ENCODE results near the gene CFHR4.
"Not testable (repeated sequence)": the region's sequence is repeated elsewhere in the genome, so short reads cannot be mapped to it uniquely, and the experiment has no call there.

The CFHR4 gene

DNA sequence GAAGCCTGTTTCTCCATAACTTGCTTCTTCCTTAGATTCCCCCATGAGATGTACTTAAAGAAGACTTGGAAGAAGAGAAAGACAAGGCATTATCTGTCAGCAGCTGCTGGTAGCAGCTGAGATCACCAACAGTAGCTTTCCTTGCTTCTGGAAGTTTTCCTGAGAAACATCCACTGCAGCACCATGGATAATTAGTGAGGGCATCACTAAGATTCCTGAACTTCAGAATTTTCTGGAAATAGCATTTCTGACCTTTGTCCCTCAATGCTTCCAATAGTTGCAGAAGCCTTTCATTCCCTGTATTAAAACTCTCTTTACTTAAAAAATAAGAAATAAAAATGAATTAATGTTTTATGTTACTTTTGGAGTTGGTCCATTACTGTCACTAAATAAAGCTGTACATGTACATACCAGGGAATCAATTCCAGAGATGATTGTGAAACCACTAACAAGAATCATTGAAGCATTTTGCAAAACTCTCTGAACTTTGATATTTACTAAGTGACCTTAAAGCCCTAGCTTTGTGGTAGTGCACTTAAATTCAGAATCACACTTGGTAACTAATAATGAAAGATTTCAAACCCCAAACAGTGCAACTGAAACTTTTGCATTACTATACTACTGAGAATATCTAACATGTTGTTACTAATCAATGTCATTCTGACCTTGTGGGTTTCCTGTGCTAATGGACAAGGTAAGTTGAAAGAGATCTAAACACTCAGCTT is at the start of gene CFHR4:
CFHR4 (plus strand) TSS at position 538 of the 725 bp plus-strand sequence; CDS start at position 637, 99 bp downstream.
- TF ChIP-seq CTCF (IDR thresholded peaks at IDR 0.05; ENCODE audit: extremely low read depth, missing control alignments): no peak
- DNase-seq (ENCODE audit: low spot score): no peak

DNA sequence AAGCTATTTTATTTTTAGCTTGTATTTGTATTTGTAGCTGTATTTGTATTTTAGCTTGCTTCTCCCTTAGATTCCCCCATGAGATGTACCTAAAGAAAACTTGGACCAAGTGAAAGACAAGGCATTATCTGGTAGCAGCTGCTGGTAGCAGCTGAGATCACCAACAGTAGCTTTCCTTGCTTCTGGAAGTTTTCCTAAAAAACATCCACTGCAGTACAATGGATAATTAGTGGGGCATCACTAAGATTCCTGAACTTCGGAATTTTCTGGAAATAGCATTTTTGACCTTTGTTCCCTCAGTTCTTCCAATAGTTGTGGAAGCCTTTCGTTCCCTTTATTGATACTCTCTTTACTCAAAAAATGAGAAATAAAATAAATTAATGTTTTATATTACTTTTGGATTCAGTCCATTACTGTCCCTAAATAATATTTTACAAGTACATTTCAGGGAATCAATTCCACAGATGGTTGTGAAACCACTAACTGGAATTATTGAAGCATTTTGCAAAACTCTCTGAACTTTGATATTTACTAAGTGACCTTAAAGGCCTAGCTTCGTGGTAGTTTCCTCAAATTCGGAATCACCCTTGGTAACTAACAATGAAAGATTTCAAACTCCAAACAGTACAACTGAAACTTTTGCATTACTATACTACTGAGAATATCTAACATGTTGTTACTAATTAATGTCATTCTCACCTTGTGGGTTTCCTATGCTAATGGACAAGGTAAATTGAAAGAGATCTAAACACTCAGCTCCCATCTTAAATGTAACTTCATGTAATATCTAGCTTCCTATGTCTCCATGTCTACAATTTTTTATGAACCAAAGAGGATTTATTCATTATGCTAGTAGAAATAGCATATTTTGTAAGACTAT is 38.0 kb upstream of the CFHR4 start:
- DNase-seq (ENCODE audit: low spot score): not testable (repeated sequence)

- TF ChIP-seq CTCF (IDR thresholded peaks at IDR 0.05; ENCODE audit: extremely low read depth, missing control alignments): no peak
Measured at GRCh38 chr1:196856053-196856452, 31.8 kb upstream of the CFHR4 start.

DNA sequence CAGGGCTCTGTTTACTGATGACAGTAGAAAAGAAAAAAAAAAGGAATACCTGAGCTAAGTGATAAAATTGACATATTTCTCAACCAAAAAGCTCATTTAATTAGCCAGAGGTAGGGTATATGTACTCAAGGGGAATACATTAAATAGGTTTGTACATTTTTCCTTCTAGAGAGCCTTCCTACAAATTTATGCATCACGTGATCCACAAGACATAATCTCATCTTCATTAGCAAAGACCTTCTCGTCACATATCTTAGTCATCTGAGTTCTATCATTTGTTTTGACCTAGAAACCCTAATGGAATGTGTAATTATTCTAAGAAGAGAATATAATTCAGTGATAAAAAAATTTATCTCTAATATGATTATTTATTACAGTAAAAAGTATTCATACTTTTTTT is 30.7 kb upstream of the CFHR4 start:
- DNase-seq (ENCODE audit: low spot score): no peak
- TF ChIP-seq CTCF (IDR thresholded peaks at IDR 0.05; ENCODE audit: extremely low read depth, missing control alignments): no peak

More at GRCh38 chr1:196856053-196856452, 31.8 kb upstream of the CFHR4 start:
- no peak for DNase-seq (ENCODE audit: low spot score)

DNA sequence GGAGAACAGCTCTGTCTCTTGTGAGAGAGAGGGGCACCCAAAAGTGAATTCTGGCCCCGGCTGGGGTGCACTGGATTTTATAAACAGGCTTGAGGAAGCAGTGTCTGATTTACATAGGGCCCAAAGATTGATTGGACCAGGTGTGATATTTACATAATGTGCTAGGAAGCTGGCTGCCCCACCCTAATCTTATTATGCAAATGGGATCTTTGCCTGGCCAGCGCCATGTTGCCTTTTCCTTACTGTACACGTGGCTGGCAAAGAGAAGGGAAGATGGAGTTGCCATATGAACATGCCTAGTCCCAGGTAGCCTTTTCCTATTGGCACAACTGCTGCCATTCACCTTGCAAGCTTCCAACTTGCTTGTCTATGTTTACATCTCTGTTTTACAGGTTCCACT is 29.0 kb upstream of the CFHR4 start:
- DNase-seq (ENCODE audit: low spot score): no peak
- no peak for TF ChIP-seq CTCF (IDR thresholded peaks at IDR 0.05; ENCODE audit: extremely low read depth, missing control alignments)

- TF ChIP-seq CTCF (IDR thresholded peaks at IDR 0.05; ENCODE audit: extremely low read depth, missing control alignments): no peak
- DNase-seq (ENCODE audit: low spot score): no peak
Measured at GRCh38 chr1:196860323-196860884, 27.4 kb upstream of the CFHR4 start.

DNA sequence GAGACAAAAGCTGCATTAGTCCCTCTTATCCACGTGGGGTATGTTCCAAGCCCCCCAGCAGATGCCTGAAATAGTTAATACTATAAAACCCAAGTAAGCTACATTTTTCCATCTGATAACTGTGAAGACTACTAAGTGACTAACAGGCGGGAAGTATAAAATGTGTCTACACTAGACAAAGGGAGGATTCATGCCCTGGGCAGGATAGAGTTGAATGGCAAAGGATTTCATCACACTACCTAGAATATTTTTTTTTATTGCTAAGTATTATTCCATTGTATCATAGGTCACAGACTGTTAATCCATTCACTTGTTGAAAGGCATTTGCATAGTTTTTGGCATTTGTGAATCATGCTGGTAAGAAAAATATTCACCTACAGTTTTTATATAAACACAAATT is 26.4 kb upstream of the CFHR4 start:
- DNase-seq (ENCODE audit: low spot score): no peak
- no peak for TF ChIP-seq CTCF (IDR thresholded peaks at IDR 0.05; ENCODE audit: extremely low read depth, missing control alignments)

All from GM20000 (cell line).